ENCODE results near the gene DIAPH2.
A peak's percentile ranks its signal among the peaks of the same experiment; 100 is the strongest.

The DIAPH2 gene

DNA sequence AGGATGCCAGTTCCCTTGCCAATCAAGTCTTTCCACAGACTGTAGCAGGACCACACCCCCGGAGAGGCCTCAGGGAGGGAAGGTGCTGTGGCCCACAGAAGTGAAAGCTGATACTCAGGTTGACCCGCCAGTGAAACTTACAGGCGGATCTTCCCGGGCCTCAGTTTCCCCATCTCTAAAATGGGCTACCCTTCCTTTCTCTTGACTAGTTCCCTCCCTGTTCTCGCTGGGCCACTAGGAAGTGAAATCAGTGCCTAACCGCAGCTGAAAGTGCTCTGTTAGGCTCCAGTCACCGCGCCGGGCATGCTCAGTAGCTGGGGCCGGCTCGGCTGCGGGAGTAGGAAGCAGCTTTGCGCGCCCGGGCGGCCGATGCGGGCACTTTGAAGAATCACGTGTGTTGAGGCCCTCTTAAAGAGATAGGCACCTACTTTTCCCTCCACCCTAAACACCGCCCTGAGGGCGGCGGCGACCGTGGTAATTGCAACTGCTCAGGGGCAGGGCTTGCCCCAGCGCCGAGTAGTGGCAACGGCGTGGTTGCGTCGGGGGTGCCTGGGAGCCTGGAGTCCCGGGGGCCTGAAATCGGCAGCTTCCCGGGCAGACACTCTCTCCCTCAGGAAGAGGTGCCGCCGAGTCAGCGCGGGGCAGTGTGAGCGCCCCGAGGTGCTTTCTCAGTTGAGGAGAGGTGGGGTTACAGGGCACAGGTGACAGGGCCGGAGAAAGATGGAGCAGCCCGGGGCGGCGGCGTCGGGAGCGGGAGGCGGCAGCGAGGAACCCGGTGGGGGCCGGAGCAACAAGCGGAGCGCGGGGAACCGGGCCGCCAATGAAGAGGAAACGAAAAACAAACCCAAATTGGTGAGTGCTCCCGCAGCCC, at the start of gene DIAPH2:
Gene DIAPH2, plus strand, starts transcription at position 504 of the 871 bp plus-strand sequence.
- TF ChIP-seq CTCF (IDR thresholded peaks at IDR 0.05; ENCODE audit: extremely low read depth, missing control alignments): no peak
- peak; percentile 49 for DNase-seq (ENCODE audit: low spot score)

GRCh38 chrX:96650023-96650422, 34.6 kb upstream of the DIAPH2 start:
- DNase-seq (ENCODE audit: low spot score): no peak
- TF ChIP-seq CTCF (IDR thresholded peaks at IDR 0.05; ENCODE audit: extremely low read depth, missing control alignments): no peak

DNA sequence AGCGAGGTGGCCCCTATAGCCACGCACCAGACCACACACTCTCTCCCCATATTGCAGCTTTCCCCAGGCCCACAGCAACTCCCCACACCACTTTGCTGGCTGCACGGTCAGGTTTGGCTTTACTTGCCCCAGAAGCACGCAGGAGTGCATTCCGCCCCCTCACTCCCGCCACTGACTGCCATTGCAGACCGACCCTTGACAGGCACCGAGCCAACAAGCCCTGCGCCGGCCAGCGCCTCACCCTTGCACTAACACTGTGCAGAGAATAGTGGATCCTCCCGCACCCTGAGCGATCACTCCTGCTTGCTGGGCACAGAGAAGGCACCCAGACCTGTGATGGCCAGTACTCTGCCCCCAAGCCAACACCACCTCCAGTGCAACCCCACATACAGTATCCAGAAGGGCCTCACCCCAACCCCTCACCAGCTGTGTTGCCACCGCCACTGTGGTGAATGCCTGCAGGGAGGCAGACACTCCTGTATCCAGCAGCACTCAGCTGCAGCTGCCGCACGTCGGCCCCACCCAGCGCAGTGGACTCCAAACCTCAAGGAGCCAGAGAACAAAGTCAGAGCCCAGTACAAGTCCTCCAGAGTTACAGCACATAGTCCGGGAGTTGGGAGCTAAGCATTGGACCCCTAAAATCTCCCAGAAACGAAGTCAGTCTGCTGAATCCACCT, 28.6 kb upstream of the DIAPH2 start:
- no peak for TF ChIP-seq CTCF (IDR thresholded peaks at IDR 0.05; ENCODE audit: extremely low read depth, missing control alignments)

GRCh38 chrX:96682516-96682915, 2.1 kb upstream of the DIAPH2 start:
- TF ChIP-seq CTCF (IDR thresholded peaks at IDR 0.05; ENCODE audit: extremely low read depth, missing control alignments): no peak

More for the DNA sequence above, 28.6 kb upstream of the DIAPH2 start:
- DNase-seq (ENCODE audit: low spot score): no peak

DNA sequence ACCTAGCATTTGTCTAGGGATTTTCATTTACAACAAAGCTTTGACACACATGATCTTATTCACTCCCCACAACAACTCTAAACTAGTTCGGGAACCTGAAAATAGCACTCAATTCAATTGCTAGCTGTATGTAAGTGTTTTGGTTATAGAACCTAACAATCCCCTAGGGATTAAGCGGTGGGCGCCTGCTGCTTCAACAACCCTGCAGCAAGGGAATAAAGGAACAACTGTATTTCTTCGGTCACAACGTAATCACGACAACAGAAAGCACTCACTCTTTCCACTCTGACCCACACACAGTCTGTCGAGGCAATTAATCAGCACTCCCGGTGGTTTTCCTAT, 674 bp upstream of the DIAPH2 start:
- peak; percentile 1 for DNase-seq (ENCODE audit: low spot score)
- TF ChIP-seq CTCF (IDR thresholded peaks at IDR 0.05; ENCODE audit: extremely low read depth, missing control alignments): no peak

More at GRCh38 chrX:96682516-96682915, 2.1 kb upstream of the DIAPH2 start:
- DNase-seq (ENCODE audit: low spot score): no peak

GRCh38 chrX:96685210-96686099, 813 bp downstream of the DIAPH2 start:
- DNase-seq (ENCODE audit: low spot score): peak; percentile 19
- no peak for TF ChIP-seq CTCF (IDR thresholded peaks at IDR 0.05; ENCODE audit: extremely low read depth, missing control alignments)

Data from GM20000 (cell line).